ENCODE data around the gene CDKL1. TPM values are rescaled to one million over a fixed set of nuclear protein-coding genes. Genes with fewer than 3 reads are reported as not detected.

Gene CDKL1
- 0.27 and 0.80 TPM in 2 replicates for total RNA-seq (2014; rRNA removed; shearing (Covaris generic))

GRCh38 chr14:50396631-50397389 is at the start of gene CDKL1:
TSS of gene CDKL1 (minus strand) at chr14:50396881. CDS start at chr14:50395868, 1,013 bp downstream.
- DNase-seq (ENCODE audit: low spot score), result peak; percentile 63
- in situ Hi-C loops (cut with HindIII; ENCODE audit: low sequenced_read_pairs), result no loop called here

GRCh38 chr14:50434528-50434927 is 37.8 kb upstream of the CDKL1 start:
- no peak for DNase-seq (ENCODE audit: low spot score)
- in situ Hi-C loops (cut with HindIII; ENCODE audit: low sequenced_read_pairs), result no loop called here

- no peak for DNase-seq (ENCODE audit: low spot score)
- in situ Hi-C loops (cut with HindIII; ENCODE audit: low sequenced_read_pairs), result no loop called here
Observed at GRCh38 chr14:50432131-50432530, 35.5 kb upstream of the CDKL1 start.

GRCh38 chr14:50425816-50426215 is 29.1 kb upstream of the CDKL1 start:
- no peak for DNase-seq (ENCODE audit: low spot score)
- in situ Hi-C loops (cut with HindIII; ENCODE audit: low sequenced_read_pairs), result no loop called here

- in situ Hi-C loops (cut with HindIII; ENCODE audit: low sequenced_read_pairs), result no loop called here
- no peak for DNase-seq (ENCODE audit: low spot score)
Observed at GRCh38 chr14:50425105-50425504, 28.4 kb upstream of the CDKL1 start.

- in situ Hi-C loops (cut with HindIII; ENCODE audit: low sequenced_read_pairs), result no loop called here
- DNase-seq (ENCODE audit: low spot score), result no peak
Observed at GRCh38 chr14:50423529-50423928, 26.8 kb upstream of the CDKL1 start.

- DNase-seq (ENCODE audit: low spot score), result no peak
- in situ Hi-C loops (cut with HindIII; ENCODE audit: low sequenced_read_pairs), result no loop called here
Observed at GRCh38 chr14:50421499-50421898, 24.8 kb upstream of the CDKL1 start.

- no peak for DNase-seq (ENCODE audit: low spot score)
- in situ Hi-C loops (cut with HindIII; ENCODE audit: low sequenced_read_pairs), result no loop called here
Observed at GRCh38 chr14:50417853-50418252, 21.2 kb upstream of the CDKL1 start.

- DNase-seq (ENCODE audit: low spot score), result no peak
- in situ Hi-C loops (cut with HindIII; ENCODE audit: low sequenced_read_pairs), result no loop called here
Observed at GRCh38 chr14:50410921-50411320, 14.2 kb upstream of the CDKL1 start.

GRCh38 chr14:50410071-50410470 is 13.4 kb upstream of the CDKL1 start:
- in situ Hi-C loops (cut with HindIII; ENCODE audit: low sequenced_read_pairs), result no loop called here
- no peak for DNase-seq (ENCODE audit: low spot score)

- in situ Hi-C loops (cut with HindIII; ENCODE audit: low sequenced_read_pairs), result no loop called here
- DNase-seq (ENCODE audit: low spot score), result no peak
Observed at GRCh38 chr14:50407111-50407812, 10.6 kb upstream of the CDKL1 start.

- in situ Hi-C loops (cut with HindIII; ENCODE audit: low sequenced_read_pairs), result no loop called here
- DNase-seq (ENCODE audit: low spot score), result no peak
Observed at GRCh38 chr14:50403419-50403818, 6.7 kb upstream of the CDKL1 start.

- in situ Hi-C loops (cut with HindIII; ENCODE audit: low sequenced_read_pairs), result no loop called here
Observed at GRCh38 chr14:50402965-50403364, 6.3 kb upstream of the CDKL1 start.

GRCh38 chr14:50400461-50400860 is 3.8 kb upstream of the CDKL1 start:
- DNase-seq (ENCODE audit: low spot score), result no peak
- in situ Hi-C loops (cut with HindIII; ENCODE audit: low sequenced_read_pairs), result no loop called here

More at GRCh38 chr14:50402965-50403364, 6.3 kb upstream of the CDKL1 start:
- no peak for DNase-seq (ENCODE audit: low spot score)

- DNase-seq (ENCODE audit: low spot score), result no peak
- in situ Hi-C loops (cut with HindIII; ENCODE audit: low sequenced_read_pairs), result no loop called here
Observed at GRCh38 chr14:50399251-50400032, 2.8 kb upstream of the CDKL1 start.

- DNase-seq (ENCODE audit: low spot score), result no peak
- in situ Hi-C loops (cut with HindIII; ENCODE audit: low sequenced_read_pairs), result no loop called here
Observed at GRCh38 chr14:50398189-50398580, 1.5 kb upstream of the CDKL1 start.

GRCh38 chr14:50397390-50398188 is 908 bp upstream of the CDKL1 start:
- no peak for DNase-seq (ENCODE audit: low spot score)
- in situ Hi-C loops (cut with HindIII; ENCODE audit: low sequenced_read_pairs), result no loop called here

GRCh38 chr14:50395448-50395847 is 1.2 kb downstream of the CDKL1 start:
- DNase-seq (ENCODE audit: low spot score), result peak; percentile 18
- in situ Hi-C loops (cut with HindIII; ENCODE audit: low sequenced_read_pairs), result no loop called here

- DNase-seq (ENCODE audit: low spot score), result no peak
- in situ Hi-C loops (cut with HindIII; ENCODE audit: low sequenced_read_pairs), result no loop called here
Observed at GRCh38 chr14:50394713-50395112, 2.0 kb downstream of the CDKL1 start.
